GM13976 (cell line): ENCODE measurements around the gene SPATS2L.

Experiments
- DNase-seq: peaks from one replicate; pipeline ENCODE4 v3.0.0; 2012; ENCODE audit warnings: low spot score
- in situ Hi-C: fragments of 300-500 bp; cut with MboI; formaldehyde crosslinking; loops from one replicate; pipeline ENCODE4 v1.12.0; 2022; ENCODE audit warnings: low sequenced_read_pairs, mixed read lengths, inconsistent platforms; ENCODE audit not compliant: unreplicated experiment
- TF ChIP-seq, protein P1 (sequence below): IDR thresholded peaks from 2 replicates; pipeline ENCODE4 v1.5.1; 2012; ENCODE audit warnings: borderline replicate concordance, mild to moderate bottlenecking; ENCODE audit not compliant: insufficient read depth; ENCODE audit errors: extremely low read depth, missing control alignments, control extremely low read depth

Gene SPATS2L

DNA sequence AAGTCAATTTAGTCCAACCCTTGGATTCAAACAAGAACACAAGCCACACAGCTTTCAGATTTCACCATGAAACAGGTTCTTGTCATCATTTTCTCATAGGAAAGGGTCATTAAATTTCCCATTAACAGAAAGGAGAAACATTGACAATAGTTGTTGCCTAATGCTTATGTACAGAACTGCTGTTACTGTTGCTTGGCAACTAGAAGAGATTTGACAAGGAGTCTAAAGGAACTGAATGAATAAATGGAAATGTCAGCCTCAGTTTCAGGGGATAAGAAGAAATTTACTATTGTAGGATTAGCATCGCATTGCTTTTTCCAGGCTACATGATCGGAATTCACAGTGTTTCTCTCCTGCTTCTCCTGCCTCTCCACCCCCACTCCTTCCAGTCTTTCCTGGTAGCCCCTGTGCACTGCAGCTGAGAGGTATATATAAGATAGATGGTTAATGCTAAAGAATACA is 90.3 kb downstream of the SPATS2L start:
- TF ChIP-seq, protein P1, sequence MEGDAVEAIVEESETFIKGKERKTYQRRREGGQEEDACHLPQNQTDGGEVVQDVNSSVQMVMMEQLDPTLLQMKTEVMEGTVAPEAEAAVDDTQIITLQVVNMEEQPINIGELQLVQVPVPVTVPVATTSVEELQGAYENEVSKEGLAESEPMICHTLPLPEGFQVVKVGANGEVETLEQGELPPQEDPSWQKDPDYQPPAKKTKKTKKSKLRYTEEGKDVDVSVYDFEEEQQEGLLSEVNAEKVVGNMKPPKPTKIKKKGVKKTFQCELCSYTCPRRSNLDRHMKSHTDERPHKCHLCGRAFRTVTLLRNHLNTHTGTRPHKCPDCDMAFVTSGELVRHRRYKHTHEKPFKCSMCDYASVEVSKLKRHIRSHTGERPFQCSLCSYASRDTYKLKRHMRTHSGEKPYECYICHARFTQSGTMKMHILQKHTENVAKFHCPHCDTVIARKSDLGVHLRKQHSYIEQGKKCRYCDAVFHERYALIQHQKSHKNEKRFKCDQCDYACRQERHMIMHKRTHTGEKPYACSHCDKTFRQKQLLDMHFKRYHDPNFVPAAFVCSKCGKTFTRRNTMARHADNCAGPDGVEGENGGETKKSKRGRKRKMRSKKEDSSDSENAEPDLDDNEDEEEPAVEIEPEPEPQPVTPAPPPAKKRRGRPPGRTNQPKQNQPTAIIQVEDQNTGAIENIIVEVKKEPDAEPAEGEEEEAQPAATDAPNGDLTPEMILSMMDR = no peak
- in situ Hi-C loops = no loop called here
- DNase-seq = no peak

DNA sequence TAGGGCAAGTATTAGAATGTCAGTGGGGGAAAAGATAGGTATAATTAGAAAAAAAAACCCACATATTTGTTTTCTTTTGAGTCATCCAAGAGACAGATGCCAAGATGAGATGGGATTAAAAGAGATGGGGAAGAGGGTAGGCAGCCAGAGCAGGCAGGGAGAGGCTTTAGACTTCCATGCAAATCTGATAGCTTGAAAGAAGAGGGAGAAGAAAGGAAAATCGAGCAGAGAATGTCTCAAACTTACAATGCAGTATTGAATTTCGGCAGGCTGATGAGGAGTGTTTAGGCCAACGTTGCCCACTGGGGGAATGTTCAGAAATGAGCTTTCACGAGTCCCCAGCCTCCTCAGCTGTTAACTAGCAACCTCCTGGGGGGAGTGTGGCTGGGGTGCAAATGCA is 91.3 kb downstream of the SPATS2L start:
- in situ Hi-C loops = no loop called here
- no peak for DNase-seq

DNA sequence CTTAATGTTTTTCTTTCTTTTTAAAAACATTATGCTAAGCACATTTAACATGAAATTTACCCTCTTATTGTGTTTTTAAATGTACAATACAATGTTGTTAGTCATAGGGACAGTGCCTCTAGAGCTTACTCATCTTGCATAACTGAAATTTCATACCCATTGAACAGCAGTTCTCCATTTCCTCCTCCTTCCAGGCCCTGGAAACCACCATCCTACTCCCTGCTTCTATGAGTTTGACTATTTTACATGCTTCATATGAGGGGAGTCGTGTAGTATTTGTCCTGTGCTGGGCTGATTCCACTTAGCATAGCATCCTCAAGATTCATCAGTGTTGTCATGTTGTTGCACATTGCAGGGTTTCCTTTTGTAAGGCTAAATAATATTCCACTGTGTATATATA is 92.6 kb downstream of the SPATS2L start:
- DNase-seq = no peak
- TF ChIP-seq, protein P1 = no peak
- in situ Hi-C loops = no loop called here

More for the DNA sequence above, 91.3 kb downstream of the SPATS2L start:
- TF ChIP-seq, protein P1 = no peak

DNA sequence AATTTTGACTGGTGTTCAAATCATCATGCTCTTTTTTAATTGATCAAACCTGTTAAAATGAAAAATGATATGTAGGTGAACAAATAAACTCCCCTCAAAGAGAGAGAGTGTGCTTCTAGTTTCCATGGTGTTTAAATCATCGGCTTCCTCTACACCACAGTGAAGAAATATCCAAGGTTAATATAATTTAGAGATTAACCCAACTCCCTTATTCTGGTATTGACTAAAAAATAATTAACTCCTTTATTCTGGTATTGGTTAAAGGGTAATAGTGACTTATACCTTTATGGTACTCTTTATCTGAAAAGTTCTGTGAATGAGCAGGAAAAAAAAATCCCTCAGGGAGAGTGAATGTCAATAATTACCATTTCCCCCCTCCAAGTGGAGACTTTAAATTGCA is 93.1 kb downstream of the SPATS2L start:
- DNase-seq = no peak
- in situ Hi-C loops = no loop called here

DNA sequence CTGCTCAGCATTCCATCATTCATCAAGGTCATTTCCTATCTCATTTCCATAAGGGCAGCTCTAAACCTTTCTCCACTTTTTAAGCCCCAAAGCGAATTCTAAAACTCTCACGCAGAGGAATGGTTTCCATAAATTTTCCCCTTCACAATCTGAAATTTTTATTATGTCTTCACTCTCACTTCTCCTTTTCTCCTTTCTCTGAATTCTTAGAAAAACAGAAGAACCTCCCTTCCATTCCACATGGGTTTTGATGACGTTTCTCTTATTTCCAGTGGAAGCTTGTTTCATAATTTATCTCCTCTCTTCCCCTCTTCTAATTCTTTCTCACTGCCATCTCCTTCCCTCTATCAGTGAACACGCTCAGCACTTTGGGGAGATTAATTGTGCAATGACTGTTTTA is 97.3 kb downstream of the SPATS2L start:
- DNase-seq = no peak
- in situ Hi-C loops = no loop called here
- TF ChIP-seq, protein P1 = no peak

More for the DNA sequence above, 93.1 kb downstream of the SPATS2L start:
- TF ChIP-seq, protein P1 = no peak

DNA sequence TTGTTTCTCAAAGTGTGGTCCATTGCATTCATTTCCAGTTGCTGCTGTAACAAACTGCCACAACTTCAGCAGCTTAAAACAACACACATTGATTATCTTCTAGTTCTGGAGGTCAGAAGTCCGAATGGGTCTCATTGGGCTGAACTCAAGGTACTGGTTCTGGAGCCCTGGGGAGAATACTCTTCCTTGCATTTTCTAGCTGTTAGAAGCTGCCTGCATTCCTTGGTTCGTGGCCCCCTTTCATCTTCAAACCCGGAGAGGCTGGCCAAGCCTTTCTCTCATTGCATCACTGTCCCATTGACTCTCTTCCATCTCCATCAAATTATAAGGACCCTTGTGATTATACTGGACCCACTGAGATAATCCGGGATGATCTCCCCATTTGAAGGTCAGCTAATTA is 98.1 kb downstream of the SPATS2L start:
- TF ChIP-seq, protein P1 = no peak
- no peak for DNase-seq
- in situ Hi-C loops = no loop called here

DNA sequence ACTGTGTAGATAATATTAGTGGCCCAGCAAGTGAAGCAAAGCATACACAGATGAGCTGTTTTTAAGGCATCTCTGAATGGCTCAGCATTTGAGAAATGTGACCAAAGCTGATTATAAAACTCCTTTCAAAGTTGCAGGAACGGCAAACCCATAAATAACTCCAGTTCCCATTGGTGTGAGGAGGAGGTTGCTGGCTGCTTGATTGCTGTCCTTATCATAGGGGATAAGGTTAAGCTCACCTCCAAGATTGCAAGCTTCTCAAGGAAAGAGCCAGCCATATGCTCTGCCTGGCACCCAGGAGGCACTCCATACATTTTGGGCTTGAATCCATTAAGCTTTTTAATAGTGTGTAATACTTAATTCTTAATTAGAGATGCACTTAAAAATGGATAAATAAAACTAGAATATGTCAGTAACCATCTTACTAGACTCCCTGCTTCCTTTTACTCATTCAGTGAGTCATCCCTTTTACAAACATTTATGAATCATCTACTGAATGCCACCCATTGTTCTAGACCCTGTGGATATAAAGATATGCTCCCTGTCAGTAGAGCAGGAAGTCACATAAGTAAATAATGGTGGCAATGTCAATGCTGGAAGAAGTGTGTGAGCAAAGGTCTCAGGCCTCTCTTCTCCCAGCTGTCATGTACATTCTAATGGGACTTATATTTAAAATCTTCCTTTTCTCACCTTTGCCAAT is 99.3 kb downstream of the SPATS2L start:
- in situ Hi-C loops = no loop called here
- DNase-seq = no peak
- TF ChIP-seq, protein P1 = no peak
